Activated CD4-positive, alpha-beta T cell treated with anti-CD3 and anti-CD28 coated beads, Interleukin-2, amount 10 ng/mL, durations not matched to agents 24 days and 14 days (primary cell): ENCODE results near the gene IRX3. TPM values are rescaled to one million over a fixed set of nuclear protein-coding genes. Genes with fewer than 3 reads are reported as not detected.

ENCODE experiments used
- DNase-seq: peaks from one replicate; pipeline ENCODE4 v3.0.0; 2022
- H3K27ac Mint-ChIP-seq: one replicate; pipeline ENCODE4 v1.8.0; 2022; ENCODE audit warnings: mild to moderate bottlenecking, mixed read lengths
- H3K27me3 Mint-ChIP-seq: one replicate; pipeline ENCODE4 v1.8.0; 2022; ENCODE audit warnings: mixed read lengths
- H3K36me3 Mint-ChIP-seq: one replicate; pipeline ENCODE4 v1.8.0; 2022; ENCODE audit warnings: low read depth, mild to moderate bottlenecking, mixed read lengths
- H3K4me1 Mint-ChIP-seq: one replicate; pipeline ENCODE4 v1.8.0; 2021; ENCODE audit warnings: mixed read lengths
- H3K4me3 Mint-ChIP-seq: one replicate; pipeline ENCODE4 v1.8.0; 2022; ENCODE audit warnings: mild to moderate bottlenecking, moderate library complexity, mixed read lengths
- H3K9me3 Mint-ChIP-seq: one replicate; pipeline ENCODE4 v1.8.0; 2021; ENCODE audit warnings: mixed read lengths
- intact Hi-C: fragments of 100-400 bp; cut with micrococcal nuclease; formaldehyde crosslinking; loops from one replicate; pipeline ENCODE4 v1.15.1; 2023
- total RNA-seq: library from RNA; stranded (reverse); gene quantifications from 2 replicates; pipeline ENCODE4 v1.2.3, GENCODE V29; 2022

IRX3 gene
- total RNA-seq, 1 donor from 2014 or later, result 1.4 TPM

DNA sequence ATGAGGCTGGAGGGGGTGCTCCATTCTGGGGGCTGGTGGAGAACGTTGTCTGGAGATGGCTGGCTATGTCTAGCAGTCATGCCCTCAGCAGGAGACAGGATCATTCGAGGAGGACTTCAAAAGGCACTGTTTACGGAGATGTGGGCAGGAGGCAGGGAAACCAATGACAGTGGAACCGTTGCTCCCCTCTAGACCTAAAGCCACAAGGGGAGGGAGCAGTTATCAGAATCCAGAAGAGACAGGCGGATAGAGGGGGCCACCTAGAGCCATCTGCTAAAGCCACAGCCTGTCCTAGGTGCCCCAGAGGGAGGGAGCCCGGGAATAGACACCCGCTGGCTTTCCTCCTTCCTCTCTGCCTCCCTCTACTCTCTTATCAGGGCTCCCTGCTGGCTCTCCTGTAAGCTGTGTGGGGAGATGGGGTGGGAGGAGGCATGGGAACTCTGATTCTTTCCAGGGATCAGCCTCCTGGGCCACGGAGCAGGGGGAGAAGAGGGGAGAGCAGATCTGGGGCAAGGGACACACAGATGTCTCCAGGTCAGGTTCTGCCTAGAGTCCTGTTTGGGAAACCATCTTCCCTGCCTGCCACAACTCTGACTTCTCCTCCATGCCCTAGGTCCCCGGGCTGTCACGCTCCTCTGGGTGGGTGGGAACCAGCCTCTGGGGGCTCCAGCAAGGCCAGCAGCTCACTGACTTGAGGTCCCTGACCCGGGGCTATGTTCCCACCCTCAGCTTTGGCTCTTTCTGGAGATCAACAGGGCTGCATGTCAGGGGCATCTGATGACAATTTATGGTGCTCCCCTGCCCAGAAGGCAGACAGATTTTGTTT, 42.3 kb downstream of the IRX3 start:
- Mint-ChIP-seq H3K9me3 (peaks cover 5% of the 10 kb centered on the region), H3K4me3 (no peak overlapping the region), H3K4me1 (no peaks in the 10 kb centered on the region), H3K27me3 (peaks cover 5% of the 10 kb centered on the region), H3K27ac (no peak overlapping the region), H3K36me3 (no peaks in the 10 kb centered on the region)
- no peak for DNase-seq
- intact Hi-C loops, result no loop called here

GRCh38 chr16:54243202-54243601, 43.4 kb downstream of the IRX3 start:
- H3K27ac Mint-ChIP-seq, result no peak overlapping the region
- no peaks in the 10 kb centered on the region for H3K4me1 Mint-ChIP-seq

DNA sequence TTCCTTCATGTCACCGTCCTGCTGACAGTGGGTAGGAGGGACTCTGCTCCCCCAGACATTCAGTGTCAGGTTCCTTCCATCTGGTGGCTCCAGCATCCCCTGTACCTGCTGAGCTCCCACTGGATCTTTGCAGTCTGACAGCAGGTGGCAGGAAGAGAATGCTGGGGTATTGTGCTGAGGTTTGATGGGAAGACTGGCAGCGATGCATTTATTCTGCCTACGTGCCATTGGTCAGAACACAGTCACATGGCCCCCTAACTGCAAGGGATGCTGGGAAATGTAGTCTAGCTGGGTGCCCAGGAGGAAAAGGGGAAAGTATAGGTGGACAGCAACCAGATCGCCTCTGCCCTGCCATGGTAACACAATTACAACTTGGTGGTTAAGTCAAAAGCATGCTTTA, 44.4 kb downstream of the IRX3 start:
- Mint-ChIP-seq H3K36me3 (no peaks in the 10 kb centered on the region), H3K27ac (no peak overlapping the region), H3K9me3 (peaks cover 5% of the 10 kb centered on the region), H3K27me3 (peaks cover 5% of the 10 kb centered on the region), H3K4me1 (no peaks in the 10 kb centered on the region), H3K4me3 (no peak overlapping the region)
- no peak for DNase-seq
- intact Hi-C loops, result no loop called here

More at GRCh38 chr16:54243202-54243601, 43.4 kb downstream of the IRX3 start:
- intact Hi-C loops, result no loop called here
- Mint-ChIP-seq H3K9me3 (peaks cover 5% of the 10 kb centered on the region), H3K27me3 (peaks cover 5% of the 10 kb centered on the region), H3K36me3 (no peaks in the 10 kb centered on the region), H3K4me3 (no peak overlapping the region)
- DNase-seq, result no peak

- no peak overlapping the region for H3K4me3 Mint-ChIP-seq
- H3K27me3 Mint-ChIP-seq, result peaks cover 5% of the 10 kb centered on the region
- no peak overlapping the region for H3K27ac Mint-ChIP-seq
- intact Hi-C loops, result no loop called here
- peaks cover 5% of the 10 kb centered on the region for H3K9me3 Mint-ChIP-seq
- H3K4me1 Mint-ChIP-seq, result no peaks in the 10 kb centered on the region
- no peaks in the 10 kb centered on the region for H3K36me3 Mint-ChIP-seq
- DNase-seq, result no peak
These were observed 45.1 kb downstream of the IRX3 start for GRCh38 chr16:54241525-54241924.

DNA sequence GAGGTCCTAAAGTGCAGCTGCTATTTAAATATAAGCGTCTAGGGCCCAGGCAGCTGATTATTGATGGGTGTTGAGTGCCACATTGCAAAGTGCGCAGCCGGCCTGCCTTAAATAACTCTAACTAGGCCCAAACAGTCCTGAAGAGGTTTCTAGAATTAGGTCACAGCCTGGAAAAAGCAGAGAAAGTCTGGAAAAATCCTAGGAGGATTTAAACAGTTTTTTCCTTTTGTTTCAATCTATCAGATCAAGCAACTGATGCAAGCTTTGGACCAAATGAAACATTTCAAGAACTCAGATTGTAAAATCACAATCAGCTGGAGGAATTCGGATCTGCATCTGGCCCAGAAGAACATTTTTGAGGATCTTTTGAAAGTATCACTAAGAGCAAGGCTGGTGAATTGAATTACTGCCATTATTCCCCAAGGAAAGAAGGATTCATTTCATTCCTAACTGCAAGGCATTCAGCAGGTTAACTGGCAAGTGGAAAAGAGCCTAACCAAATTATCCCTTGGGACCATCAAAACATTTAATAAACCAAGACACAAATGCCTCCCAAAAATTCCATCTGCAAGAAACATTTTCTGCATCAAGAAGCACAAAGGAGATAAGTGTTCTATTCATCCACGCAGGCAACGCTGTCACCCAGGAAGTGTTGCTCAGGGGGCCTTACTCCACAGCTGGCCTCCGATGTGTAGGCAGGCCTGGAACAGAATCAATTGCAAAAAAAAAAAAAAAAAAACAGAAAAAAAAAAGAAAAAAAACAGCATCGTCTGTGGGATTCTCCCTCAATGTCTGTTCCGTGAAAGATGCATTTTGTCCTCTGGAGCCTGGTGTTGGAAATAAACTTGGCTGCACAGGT, 46.1 kb downstream of the IRX3 start:
- Mint-ChIP-seq H3K4me3 (no peak overlapping the region), H3K27me3 (peaks cover 10% of the 10 kb centered on the region), H3K9me3 (no peaks in the 10 kb centered on the region), H3K36me3 (no peaks in the 10 kb centered on the region), H3K27ac (no peak overlapping the region), H3K4me1 (no peaks in the 10 kb centered on the region)
- DNase-seq, result no peak
- intact Hi-C loops, result no loop called here

DNA sequence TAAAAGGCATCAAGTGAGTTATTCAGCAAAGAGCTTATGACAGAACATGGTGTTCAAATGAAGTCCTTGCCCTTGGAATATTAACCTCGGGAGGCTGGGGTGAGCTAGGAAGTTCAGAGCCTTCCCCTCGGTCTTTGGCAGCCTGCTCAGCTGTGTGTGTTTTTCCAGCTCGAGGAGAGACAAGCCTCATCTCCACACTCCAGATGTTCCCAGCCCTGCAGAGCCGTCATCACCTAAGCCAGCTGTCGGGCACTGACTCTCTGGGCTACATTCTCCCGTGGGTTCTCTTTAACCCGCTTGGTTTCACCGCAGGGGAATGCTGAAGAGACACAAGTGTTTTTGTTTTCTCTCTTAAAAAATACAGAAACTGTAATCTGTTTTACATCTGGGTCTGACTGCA, 47.1 kb downstream of the IRX3 start:
- intact Hi-C loops, result no loop called here
- no peak overlapping the region for H3K27ac Mint-ChIP-seq

DNA sequence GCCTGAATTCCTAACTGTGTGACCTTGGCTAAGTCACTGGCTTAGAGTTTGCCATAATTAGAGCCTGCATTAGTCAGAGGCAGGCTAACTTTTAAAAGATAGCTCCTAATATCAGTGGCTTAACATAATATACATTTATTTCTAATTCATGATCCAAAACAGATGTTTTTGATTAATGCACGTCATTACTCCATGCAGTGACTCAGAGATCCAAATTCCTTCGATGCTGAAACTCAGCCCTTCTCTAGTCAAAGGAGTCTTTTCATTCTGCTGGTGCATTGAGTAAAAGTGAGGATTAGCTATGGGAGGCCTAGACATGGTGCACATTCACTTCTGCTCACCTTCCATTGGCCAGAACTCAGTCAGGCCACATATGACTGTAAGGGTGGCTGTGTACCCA, 49.8 kb downstream of the IRX3 start:
- no peaks in the 10 kb centered on the region for H3K4me1 Mint-ChIP-seq
- H3K27ac Mint-ChIP-seq, result no peak overlapping the region
- intact Hi-C loops, result no loop called here
- no peak for DNase-seq
- no peaks in the 10 kb centered on the region for H3K36me3 Mint-ChIP-seq
- peaks cover 7% of the 10 kb centered on the region for H3K27me3 Mint-ChIP-seq
- H3K9me3 Mint-ChIP-seq, result no peaks in the 10 kb centered on the region
- H3K4me3 Mint-ChIP-seq, result no peak overlapping the region

More for the DNA sequence above, 47.1 kb downstream of the IRX3 start:
- H3K9me3 Mint-ChIP-seq, result no peaks in the 10 kb centered on the region
- H3K36me3 Mint-ChIP-seq, result no peaks in the 10 kb centered on the region
- no peak overlapping the region for H3K4me3 Mint-ChIP-seq
- DNase-seq, result no peak
- H3K4me1 Mint-ChIP-seq, result no peaks in the 10 kb centered on the region
- H3K27me3 Mint-ChIP-seq, result peaks cover 12% of the 10 kb centered on the region

DNA sequence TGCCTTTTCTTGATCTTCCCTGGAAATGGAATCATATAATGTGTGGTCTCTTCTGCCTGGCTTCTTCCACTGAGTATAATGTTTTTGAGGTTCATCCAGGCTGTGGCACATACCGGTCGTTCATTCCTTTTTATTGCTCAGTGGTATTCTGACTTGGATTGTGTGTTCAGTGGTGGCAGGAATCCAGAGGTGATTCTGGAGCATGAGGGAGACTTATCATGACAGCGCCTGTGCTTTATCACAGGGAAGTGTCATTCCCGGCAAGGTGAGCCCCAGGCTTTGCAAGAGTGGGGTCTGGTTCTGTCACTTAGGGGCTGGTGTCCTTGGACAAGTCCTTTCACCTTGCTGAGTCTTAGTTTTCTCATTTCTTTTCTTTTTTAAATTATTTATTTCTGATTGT, 53.0 kb downstream of the IRX3 start:
- no peaks in the 10 kb centered on the region for H3K4me1 Mint-ChIP-seq
- intact Hi-C loops, result no loop called here
- no peak overlapping the region for H3K4me3 Mint-ChIP-seq
- H3K36me3 Mint-ChIP-seq, result no peaks in the 10 kb centered on the region
- H3K9me3 Mint-ChIP-seq, result no peaks in the 10 kb centered on the region
- no peak for DNase-seq
- H3K27me3 Mint-ChIP-seq, result peaks cover 7% of the 10 kb centered on the region
- H3K27ac Mint-ChIP-seq, result no peak overlapping the region
